Trophoblast cell (in vitro differentiated cells and primary cell): ENCODE measurements around the gene CLDN15.

Experiments used
- DNase-seq, 2 donors: peaks; one replicate each; pipeline ENCODE4 v3.0.0-alpha.2; 2016
- H2AFZ ChIP-seq: 2 replicates; pipeline ENCODE4 v1.6.1; 2013; ENCODE audit warnings: low read length, moderate library complexity, mild to moderate bottlenecking; ENCODE audit not compliant: insufficient read depth, poor library complexity
- H2AK5ac ChIP-seq: 2 replicates; pipeline ENCODE4 v1.6.1; 2013; ENCODE audit warnings: mild to moderate bottlenecking, low read length
- H2BK120ac ChIP-seq: 2 replicates; pipeline ENCODE4 v1.6.1; 2013; ENCODE audit warnings: low read length, mild to moderate bottlenecking, moderate library complexity; ENCODE audit not compliant: insufficient read depth, poor library complexity
- H2BK12ac ChIP-seq: 2 replicates; pipeline ENCODE4 v1.6.1; 2013; ENCODE audit warnings: mild to moderate bottlenecking, low read length, moderate library complexity
- H2BK5ac ChIP-seq: 2 replicates; pipeline ENCODE4 v1.6.1; 2013; ENCODE audit warnings: low read length, low read depth, moderate library complexity, mild to moderate bottlenecking; ENCODE audit not compliant: poor library complexity
- H3K14ac ChIP-seq: 2 replicates; pipeline ENCODE4 v1.6.1; 2013; ENCODE audit warnings: mild to moderate bottlenecking, low read length
- H3K18ac ChIP-seq: 2 replicates; pipeline ENCODE4 v1.6.1; 2013; ENCODE audit warnings: mild to moderate bottlenecking, low read length
- H3K23ac ChIP-seq: 2 replicates; pipeline ENCODE4 v1.6.1; 2013; ENCODE audit warnings: low read length
- H3K27ac ChIP-seq: 2 replicates; pipeline ENCODE4 v1.5.1; 2013; ENCODE audit warnings: low read depth, mild to moderate bottlenecking, inconsistent platforms, low read length, moderate library complexity
- H3K27me3 ChIP-seq: 2 replicates; pipeline ENCODE4 v1.6.1; 2013; ENCODE audit warnings: inconsistent platforms, mild to moderate bottlenecking, low read length, moderate library complexity; ENCODE audit not compliant: insufficient read depth
- H3K36me3 ChIP-seq, 2 experiments: 1 replicate in 1 of 2; 2 replicates in 1 of 2; pipeline ENCODE4 v1.6.1; 2013; ENCODE audit warnings: low read length in 2 of 2, mild to moderate bottlenecking in 2 of 2, moderate library complexity in 1 of 2; ENCODE audit not compliant: insufficient read depth in 2 of 2, control insufficient read depth in 1 of 2
- H3K4ac ChIP-seq: 2 replicates; pipeline ENCODE4 v1.6.1; 2013; ENCODE audit warnings: low read depth, mild to moderate bottlenecking, low read length, moderate library complexity
- H3K4me1 ChIP-seq, 2 experiments: 1 replicate in 1 of 2; 2 replicates in 1 of 2; pipeline ENCODE4 v1.6.1; 2013; ENCODE audit warnings: low read length in 2 of 2, mild to moderate bottlenecking in 2 of 2, moderate library complexity in 1 of 2; ENCODE audit not compliant: insufficient read depth in 2 of 2, control insufficient read depth in 1 of 2
- H3K4me2 ChIP-seq: 2 replicates; pipeline ENCODE4 v1.6.1; 2013; ENCODE audit warnings: inconsistent platforms, mild to moderate bottlenecking, low read length, moderate library complexity
- H3K4me3 ChIP-seq: 2 replicates; pipeline ENCODE4 v1.5.1; 2013; ENCODE audit warnings: mild to moderate bottlenecking, low read depth, low read length, inconsistent platforms
- H3K79me1 ChIP-seq: one replicate; pipeline ENCODE4 v1.6.1; 2013; ENCODE audit warnings: low read length
- H3K79me2 ChIP-seq: 2 replicates; pipeline ENCODE4 v1.6.1; 2013; ENCODE audit warnings: low read length, mild to moderate bottlenecking; ENCODE audit not compliant: control insufficient read depth, insufficient read depth, poor library complexity
- H3K9ac ChIP-seq: 2 replicates; pipeline ENCODE4 v1.6.1; 2013; ENCODE audit warnings: mild to moderate bottlenecking, low read length
- H3K9me3 ChIP-seq: 2 replicates; pipeline ENCODE4 v1.6.1; 2013; ENCODE audit warnings: low read depth, mild to moderate bottlenecking, control low read depth, inconsistent platforms, low read length; ENCODE audit not compliant: insufficient read depth
- H4K12ac ChIP-seq: 2 replicates; pipeline ENCODE4 v1.6.1; 2013; ENCODE audit warnings: low read depth, mild to moderate bottlenecking, low read length, moderate library complexity
- H4K8ac ChIP-seq: 2 replicates; pipeline ENCODE4 v1.6.1; 2013; ENCODE audit warnings: low read depth, mild to moderate bottlenecking, low read length, moderate library complexity
- H4K91ac ChIP-seq: one replicate; pipeline ENCODE4 v1.6.1; 2013; ENCODE audit warnings: low read depth, mild to moderate bottlenecking, low read length, moderate library complexity
- WGBS: extraction: QIAGEN DNeasy Blood & Tissue Kit; methylation state at CpG from one replicate; pipeline ENCODE4 v1.1.7; 2013; ENCODE audit warnings: missing lambda C conversion rate; ENCODE audit not compliant: insufficient read length, insufficient coverage; ENCODE audit errors: extremely low coverage; 5-methylcytosine and 5-hydroxymethylcytosine counted together

The CLDN15 gene

GRCh38 chr7:101232141-101232850, 5.3 kb downstream of the CLDN15 start:
- peak overlapping the region; percentile 44 for H3K27ac ChIP-seq
- peak overlapping the region; percentile 48 for H2AFZ ChIP-seq
- no CpG with 5 or more reads among the region's 52 CpGs for WGBS

DNA sequence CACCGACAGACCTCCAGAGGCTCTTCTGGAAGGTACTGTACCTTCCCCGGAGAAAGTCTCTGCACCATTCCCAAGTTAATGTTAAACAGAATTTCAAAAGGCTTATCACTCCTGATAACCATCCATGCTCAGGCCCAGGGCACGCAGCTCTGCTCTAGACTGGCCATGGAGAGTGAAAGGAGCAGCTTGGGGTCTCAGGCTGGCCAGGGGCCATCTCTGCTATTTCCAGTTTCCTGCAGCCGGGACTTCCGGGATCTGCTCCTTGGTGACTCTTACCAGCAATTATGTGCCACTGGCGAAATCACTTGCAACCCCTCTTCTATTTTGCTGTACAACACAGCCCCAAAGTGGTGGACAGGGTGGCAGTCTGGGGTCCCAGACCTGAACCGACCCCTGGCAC, 6.0 kb downstream of the CLDN15 start:
- Histone ChIP-seq H3K9me3 (no peaks in the 10 kb centered on the region), H4K91ac (peak overlapping the region; percentile 87), H3K23ac (no peak overlapping the region), H2AK5ac (peak overlapping the region; percentile 26), H2BK12ac (no peak overlapping the region), H3K4me3 (no peak overlapping the region), H3K27ac (peak overlapping the region; percentile 44), H2BK5ac (no peak overlapping the region), H3K27me3 (no peaks in the 10 kb centered on the region), H4K8ac (peak overlapping the region; percentile 75), H3K79me1 (peaks cover 7% of the 10 kb centered on the region), H3K18ac (peak overlapping the region; percentile 15), H2AFZ (peak overlapping the region; percentile 20), H3K4me1 (peaks cover 6 to 10% of the 10 kb centered on the region in 2 experiments), H3K9ac (no peak overlapping the region), H3K36me3 (peaks cover 7 to 19% of the 10 kb centered on the region in 2 experiments), H3K14ac (no peak overlapping the region), H4K12ac (peak overlapping the region; percentile 35), H3K4ac (no peak overlapping the region), H3K4me2 (peak overlapping the region; percentile 92), H3K79me2 (no peaks in the 10 kb centered on the region), H2BK120ac (no peak overlapping the region)
- no CpG with 5 or more reads among the region's 7 CpGs for WGBS
- DNase-seq: peak in 1 of 2 donors; percentile 51

More at GRCh38 chr7:101232141-101232850, 5.3 kb downstream of the CLDN15 start:
- peaks cover 12 to 21% of the 10 kb centered on the region in 2 experiments for H3K36me3 ChIP-seq
- peak overlapping the region; percentile 68 for H3K4me3 ChIP-seq
- H3K79me1 ChIP-seq: peaks cover 7% of the 10 kb centered on the region
- H3K27me3 ChIP-seq: no peaks in the 10 kb centered on the region
- no peak overlapping the region for H3K9ac ChIP-seq
- H3K4ac ChIP-seq: peak overlapping the region; percentile 19
- H3K4me2 ChIP-seq: peak overlapping the region; percentile 92
- H3K4me1 ChIP-seq: peaks cover 6 to 10% of the 10 kb centered on the region in 2 experiments
- peak overlapping the region; percentile 26 for H2AK5ac ChIP-seq
- peak overlapping the region; percentile 75 for H4K8ac ChIP-seq
- no peak overlapping the region for H2BK12ac ChIP-seq
- H3K18ac ChIP-seq: peak overlapping the region; percentile 88
- peak; percentile 87 to 89 for DNase-seq
- H2BK5ac ChIP-seq: peak overlapping the region; percentile 45
- peak overlapping the region; percentile 5 for H4K12ac ChIP-seq
- H3K79me2 ChIP-seq: no peaks in the 10 kb centered on the region
- H3K14ac ChIP-seq: peak overlapping the region; percentile 73
- no peaks in the 10 kb centered on the region for H3K9me3 ChIP-seq
- H3K23ac ChIP-seq: no peak overlapping the region
- H4K91ac ChIP-seq: peak overlapping the region; percentile 87
- H2BK120ac ChIP-seq: no peak overlapping the region

DNA sequence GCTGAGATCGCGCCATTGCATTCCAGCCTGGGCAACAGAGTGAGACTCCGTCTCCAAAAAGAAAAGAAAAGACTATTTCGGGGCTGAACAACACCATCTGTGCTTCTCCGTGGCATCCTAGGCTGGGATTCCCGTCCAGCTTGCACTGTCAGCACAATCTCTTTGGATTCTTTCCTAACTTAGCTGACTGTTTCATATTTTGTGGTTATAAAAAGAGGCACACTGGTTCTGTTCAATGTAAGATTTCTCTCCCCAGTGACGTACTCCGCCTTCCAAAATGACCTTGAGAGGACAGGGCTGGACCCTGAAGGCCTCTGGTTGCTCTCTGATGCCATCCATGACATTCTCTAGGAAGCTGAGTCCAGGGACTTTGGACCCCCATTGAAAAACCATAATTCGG, 10.9 kb downstream of the CLDN15 start:
- Histone ChIP-seq H2BK5ac (no peak overlapping the region), H3K27me3 (no peaks in the 10 kb centered on the region), H3K79me2 (no peaks in the 10 kb centered on the region), H3K4me2 (no peak overlapping the region), H2BK12ac (no peak overlapping the region), H2AK5ac (no peak overlapping the region), H3K27ac (no peak overlapping the region), H3K18ac (no peak overlapping the region), H3K9ac (no peak overlapping the region), H3K79me1 (no peaks in the 10 kb centered on the region), H3K36me3 (peaks cover 25 to 34% of the 10 kb centered on the region in 2 experiments), H3K9me3 (peaks cover 1% of the 10 kb centered on the region), H3K23ac (no peak overlapping the region), H4K91ac (no peak overlapping the region), H3K4me3 (no peak overlapping the region), H3K4ac (no peak overlapping the region), H2AFZ (no peak overlapping the region), H4K8ac (no peak overlapping the region), H3K4me1 (peaks cover 3 to 4% of the 10 kb centered on the region in 2 experiments), H4K12ac (no peak overlapping the region), H3K14ac (no peak overlapping the region), H2BK120ac (no peak overlapping the region)
- WGBS: no CpG with 5 or more reads among the region's 9 CpGs
- DNase-seq: no peak

GRCh38 chr7:101225650-101226049, 12.0 kb downstream of the CLDN15 start:
- Histone ChIP-seq H3K36me3 (peaks cover 25 to 34% of the 10 kb centered on the region in 2 experiments), H4K8ac (no peak overlapping the region), H3K18ac (no peak overlapping the region), H2AK5ac (no peak overlapping the region), H3K27ac (no peak overlapping the region), H3K23ac (no peak overlapping the region), H3K9me3 (peaks cover 1% of the 10 kb centered on the region), H3K9ac (no peak overlapping the region), H2BK5ac (no peak overlapping the region), H3K4me1 (no peaks in the 10 kb centered on the region), H3K79me2 (no peaks in the 10 kb centered on the region), H2BK120ac (no peak overlapping the region), H4K12ac (no peak overlapping the region), H3K79me1 (no peaks in the 10 kb centered on the region), H2AFZ (no peak overlapping the region), H4K91ac (no peak overlapping the region), H3K4ac (no peak overlapping the region), H2BK12ac (no peak overlapping the region), H3K14ac (no peak overlapping the region), H3K4me2 (no peak overlapping the region), H3K27me3 (no peaks in the 10 kb centered on the region), H3K4me3 (no peak overlapping the region)
- no CpG with 5 or more reads among the region's 6 CpGs for WGBS
- no peak for DNase-seq
